ENCODE data around the gene STRADA.

- TF ChIP-seq ZNF70 (CRISPR knock-in tag; IDR thresholded peaks at IDR 0.05) (no peak), CSDC2 (CRISPR knock-in tag; IDR thresholded peaks at IDR 0.05) (no peak), ARNTL (CRISPR knock-in tag; IDR thresholded peaks at IDR 0.05; ENCODE audit: borderline replicate concordance, low read depth) (no peak), ZFP30 (CRISPR knock-in tag; IDR thresholded peaks at IDR 0.05) (no peak), ZFP3 (CRISPR knock-in tag; IDR thresholded peaks at IDR 0.05) (no peak), SNAI2 (CRISPR knock-in tag; IDR thresholded peaks at IDR 0.05) (no peak), ZNF565 (CRISPR knock-in tag; conservative IDR thresholded peaks at IDR 0.05; ENCODE audit: low read depth) (no peak), OSR1 (CRISPR knock-in tag; IDR thresholded peaks at IDR 0.05) (no peak), ESRRG (CRISPR knock-in tag; IDR thresholded peaks at IDR 0.05) (no peak), RARB (CRISPR knock-in tag; IDR thresholded peaks at IDR 0.05) (no peak)
- TF ChIP-seq, protein P1, sequence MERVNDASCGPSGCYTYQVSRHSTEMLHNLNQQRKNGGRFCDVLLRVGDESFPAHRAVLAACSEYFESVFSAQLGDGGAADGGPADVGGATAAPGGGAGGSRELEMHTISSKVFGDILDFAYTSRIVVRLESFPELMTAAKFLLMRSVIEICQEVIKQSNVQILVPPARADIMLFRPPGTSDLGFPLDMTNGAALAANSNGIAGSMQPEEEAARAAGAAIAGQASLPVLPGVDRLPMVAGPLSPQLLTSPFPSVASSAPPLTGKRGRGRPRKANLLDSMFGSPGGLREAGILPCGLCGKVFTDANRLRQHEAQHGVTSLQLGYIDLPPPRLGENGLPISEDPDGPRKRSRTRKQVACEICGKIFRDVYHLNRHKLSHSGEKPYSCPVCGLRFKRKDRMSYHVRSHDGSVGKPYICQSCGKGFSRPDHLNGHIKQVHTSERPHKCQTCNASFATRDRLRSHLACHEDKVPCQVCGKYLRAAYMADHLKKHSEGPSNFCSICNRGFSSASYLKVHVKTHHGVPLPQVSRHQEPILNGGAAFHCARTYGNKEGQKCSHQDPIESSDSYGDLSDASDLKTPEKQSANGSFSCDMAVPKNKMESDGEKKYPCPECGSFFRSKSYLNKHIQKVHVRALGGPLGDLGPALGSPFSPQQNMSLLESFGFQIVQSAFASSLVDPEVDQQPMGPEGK (CRISPR knock-in tag; IDR thresholded peaks at IDR 0.05; ENCODE audit: borderline replicate concordance) = no peak
Measured at GRCh38 chr17:63768433-63768832, 26.8 kb upstream of the STRADA start.

All from SK-N-SH treated with all-trans-retinoic acid at 6 μM for 48 hours (cell line).